Subcutaneous adipose tissue (tissue), 4 donors: Measurements from ENCODE around the gene GSG1L2. TPM values are rescaled to one million over a fixed set of nuclear protein-coding genes. Genes with fewer than 3 reads are reported as not detected.

Source experiments
- total RNA-seq, 4 donors: library from RNA; depleted of rRNA; stranded (reverse); fragments of >200 nt; gene quantifications; one replicate each; pipeline ENCODE4 v1.1.0, GENCODE V29; 2016
- TF ChIP-seq, protein P1 (sequence below): fragments of 450-650 bp; IDR thresholded peaks from one replicate; pipeline ENCODE4 v1.5.1; 2016; ENCODE audit warnings: low read depth, mild to moderate bottlenecking, control low read depth, antibody characterized with exemption, moderate library complexity

GSG1L2 gene
- total RNA-seq, 4 donors from 2014 or later, result not detected

DNA sequence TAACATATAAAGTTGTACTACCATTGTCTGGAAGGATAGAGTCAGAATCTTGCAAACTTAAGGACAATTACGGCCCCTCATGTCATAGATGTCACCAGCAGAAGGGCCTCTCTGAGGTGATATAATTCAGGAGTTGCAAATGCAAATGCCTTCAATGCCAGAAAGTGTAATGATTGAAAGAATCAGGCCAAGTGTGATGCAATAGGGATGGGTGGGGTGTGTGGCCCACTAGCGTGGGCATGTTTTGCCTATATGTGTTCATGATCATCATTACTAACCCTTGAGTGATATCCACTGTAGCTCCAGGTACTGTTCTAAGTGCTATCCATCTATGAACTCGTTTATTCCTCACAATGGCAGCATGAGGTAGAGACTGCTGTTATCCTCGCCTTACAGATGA is 31.6 kb downstream of the GSG1L2 start:
- TF ChIP-seq, protein P1, sequence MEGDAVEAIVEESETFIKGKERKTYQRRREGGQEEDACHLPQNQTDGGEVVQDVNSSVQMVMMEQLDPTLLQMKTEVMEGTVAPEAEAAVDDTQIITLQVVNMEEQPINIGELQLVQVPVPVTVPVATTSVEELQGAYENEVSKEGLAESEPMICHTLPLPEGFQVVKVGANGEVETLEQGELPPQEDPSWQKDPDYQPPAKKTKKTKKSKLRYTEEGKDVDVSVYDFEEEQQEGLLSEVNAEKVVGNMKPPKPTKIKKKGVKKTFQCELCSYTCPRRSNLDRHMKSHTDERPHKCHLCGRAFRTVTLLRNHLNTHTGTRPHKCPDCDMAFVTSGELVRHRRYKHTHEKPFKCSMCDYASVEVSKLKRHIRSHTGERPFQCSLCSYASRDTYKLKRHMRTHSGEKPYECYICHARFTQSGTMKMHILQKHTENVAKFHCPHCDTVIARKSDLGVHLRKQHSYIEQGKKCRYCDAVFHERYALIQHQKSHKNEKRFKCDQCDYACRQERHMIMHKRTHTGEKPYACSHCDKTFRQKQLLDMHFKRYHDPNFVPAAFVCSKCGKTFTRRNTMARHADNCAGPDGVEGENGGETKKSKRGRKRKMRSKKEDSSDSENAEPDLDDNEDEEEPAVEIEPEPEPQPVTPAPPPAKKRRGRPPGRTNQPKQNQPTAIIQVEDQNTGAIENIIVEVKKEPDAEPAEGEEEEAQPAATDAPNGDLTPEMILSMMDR, result no peak

DNA sequence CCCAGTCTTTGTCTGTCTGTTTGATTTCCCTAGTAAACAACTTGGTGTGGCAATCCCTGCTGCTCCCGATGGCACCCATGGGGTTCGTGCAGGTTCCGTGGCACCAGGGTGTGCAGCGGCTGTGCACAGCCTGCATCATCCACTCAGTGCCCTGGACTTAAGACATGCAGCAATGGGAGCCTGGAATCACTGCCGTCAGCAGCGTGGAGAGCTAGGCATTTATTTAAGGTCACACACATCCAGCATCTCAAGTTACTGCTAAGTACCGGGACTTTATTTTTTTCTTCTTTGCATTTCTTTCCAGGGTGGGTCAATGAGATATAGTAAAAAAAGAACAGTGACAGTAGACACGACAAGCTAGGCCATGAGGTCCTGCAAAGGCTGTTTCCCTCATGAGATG is 33.3 kb downstream of the GSG1L2 start:
- TF ChIP-seq, protein P1, result no peak

DNA sequence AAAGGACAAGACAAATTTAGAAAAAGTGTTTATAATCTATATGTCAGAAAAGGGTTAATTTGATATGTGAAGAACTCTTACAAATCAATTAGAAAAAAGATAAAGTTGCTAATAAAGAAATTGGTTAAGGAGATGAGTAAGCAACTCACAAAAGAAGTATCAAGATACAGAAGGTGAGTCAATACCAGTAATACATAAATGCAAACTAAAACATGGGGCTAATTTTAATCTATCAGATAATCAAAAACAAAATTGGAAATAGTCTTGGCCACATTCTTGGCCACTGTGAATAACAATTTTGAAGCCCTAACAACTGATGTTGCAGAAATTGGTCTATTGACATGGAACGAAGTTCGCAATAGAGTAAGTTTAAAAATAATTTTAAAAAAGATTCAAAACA is 37.3 kb downstream of the GSG1L2 start:
- TF ChIP-seq, protein P1, result no peak

DNA sequence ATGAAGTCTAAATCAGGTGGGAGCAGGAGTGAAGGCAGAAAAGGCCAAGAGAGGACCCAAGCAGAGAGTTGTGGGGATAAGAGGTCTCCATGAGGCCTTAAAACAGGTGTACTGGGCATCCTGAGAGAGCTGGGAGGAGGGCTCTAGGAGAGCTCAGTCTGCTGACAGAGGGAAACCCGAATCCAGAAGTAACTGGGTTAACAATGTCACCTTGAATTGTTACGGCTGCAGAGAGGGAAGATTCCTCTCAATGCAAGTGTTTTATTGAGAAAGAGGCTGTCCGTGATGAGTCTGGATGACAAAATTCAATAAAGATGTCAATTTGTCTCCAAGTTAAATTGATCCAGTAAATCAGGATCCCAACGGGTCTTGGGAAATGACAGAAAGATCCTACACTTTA is 38.8 kb downstream of the GSG1L2 start:
- TF ChIP-seq, protein P1, result no peak

DNA sequence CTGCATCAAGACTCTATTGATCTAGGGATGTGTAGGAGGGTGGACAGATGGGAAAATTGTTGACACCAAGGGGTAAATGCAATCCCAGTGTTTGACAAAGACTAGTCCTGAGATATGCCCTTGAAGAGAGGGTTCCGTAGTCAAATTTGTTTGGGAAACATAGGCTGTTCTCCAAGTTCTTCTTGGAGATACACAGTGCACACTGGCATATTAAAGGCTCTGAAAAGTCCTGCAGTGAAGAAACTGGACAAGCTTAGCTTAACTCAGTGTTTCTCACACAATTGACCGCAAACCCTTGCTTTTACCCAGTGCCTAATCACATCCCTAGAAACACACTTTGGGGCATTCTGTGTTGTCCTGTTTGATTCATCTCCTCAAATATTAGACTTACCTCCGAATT is 41.3 kb downstream of the GSG1L2 start:
- TF ChIP-seq, protein P1, result no peak

DNA sequence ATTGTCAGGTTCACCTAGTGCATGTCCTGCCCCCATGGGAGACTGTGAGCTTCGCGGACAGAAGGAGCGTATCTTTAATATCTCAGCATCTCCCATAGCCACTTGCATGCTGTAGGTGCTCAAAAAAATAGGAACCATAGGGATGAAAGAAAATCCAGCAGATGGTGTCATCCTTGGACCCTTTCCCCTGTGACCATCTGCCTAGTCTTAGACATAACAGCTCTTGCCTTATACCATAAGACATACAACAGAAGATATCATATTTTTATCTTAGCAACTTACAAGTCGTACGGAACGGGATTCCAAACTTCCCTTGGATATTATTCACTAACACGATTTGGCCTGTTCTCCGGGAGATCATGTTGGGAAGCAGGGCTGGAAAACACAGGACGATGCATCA is 45.0 kb downstream of the GSG1L2 start:
- TF ChIP-seq, protein P1, result no peak

DNA sequence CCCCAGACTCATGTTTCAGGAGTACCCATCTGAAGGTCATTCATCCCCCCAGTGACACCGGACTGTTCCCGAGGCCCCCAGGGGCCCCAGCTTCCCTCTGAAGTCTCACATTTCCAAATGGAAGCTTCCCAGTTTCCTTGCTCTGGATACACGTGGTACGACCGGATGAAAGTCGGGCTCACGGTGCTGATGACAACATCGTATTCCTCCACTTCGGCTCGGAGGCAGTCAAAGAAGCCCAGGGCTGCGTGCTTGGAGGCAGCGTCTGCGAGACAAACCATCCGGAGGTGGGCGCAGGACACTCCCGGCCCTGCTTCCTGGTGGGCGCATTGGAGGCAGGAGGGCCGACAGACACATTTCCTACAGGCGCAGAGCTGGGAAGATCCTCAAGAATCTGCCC is 49.2 kb downstream of the GSG1L2 start:
- TF ChIP-seq, protein P1, result no peak
